Loucy (cell line): Measurements from ENCODE around the gene TRAF2.

Experiments
- H2AFZ ChIP-seq: fragments of 200-600 bp; sonication (generic); 2 replicates; pipeline ENCODE4 v1.6.0; 2016; ENCODE audit warnings: antibody characterized with exemption, mild to moderate bottlenecking, low read length, moderate library complexity
- H3F3A ChIP-seq: fragments of 200-600 bp; 2 replicates; pipeline ENCODE4 v1.6.0; 2016; ENCODE audit warnings: antibody characterized with exemption, low read depth, mild to moderate bottlenecking
- H3K27me3 ChIP-seq: fragments of 200-600 bp; sonication (generic); 2 replicates; pipeline ENCODE4 v1.6.1; 2014; ENCODE audit warnings: low read length, mild to moderate bottlenecking; ENCODE audit not compliant: insufficient read depth, poor library complexity, severe bottlenecking
- H3K36me3 ChIP-seq: fragments of 200-600 bp; sonication (generic); 2 replicates; pipeline ENCODE4 v1.6.1; 2016; ENCODE audit warnings: low read length; ENCODE audit not compliant: insufficient read depth
- H3K4me1 ChIP-seq: fragments of 200-600 bp; sonication (generic); 2 replicates; pipeline ENCODE4 v1.5.1; 2014; ENCODE audit warnings: low read length, mild to moderate bottlenecking; ENCODE audit not compliant: insufficient read depth, poor library complexity, severe bottlenecking
- H3K4me2 ChIP-seq: fragments of 200-600 bp; sonication (generic); 2 replicates; pipeline ENCODE4 v1.6.0; 2014; ENCODE audit warnings: antibody characterized with exemption, low read length, low read depth, mild to moderate bottlenecking; ENCODE audit not compliant: poor library complexity, severe bottlenecking
- H3K4me3 ChIP-seq: fragments of 200-600 bp; sonication (generic); 2 replicates; pipeline ENCODE4 v1.5.1; 2014; ENCODE audit warnings: low read length, mild to moderate bottlenecking, mixed read lengths; ENCODE audit not compliant: poor library complexity, severe bottlenecking
- H3K79me2 ChIP-seq: fragments of 200-600 bp; sonication (generic); 2 replicates; pipeline ENCODE4 v1.6.1; 2014; ENCODE audit warnings: low read length; ENCODE audit not compliant: insufficient read depth
- H3K9ac ChIP-seq: fragments of 200-600 bp; sonication (generic); 2 replicates; pipeline ENCODE4 v1.6.0; 2014; ENCODE audit warnings: mild to moderate bottlenecking, low read depth, low read length, moderate library complexity; ENCODE audit not compliant: poor library complexity, severe bottlenecking
- H3K9me2 ChIP-seq: fragments of 200-600 bp; sonication (generic); replicated peaks from 2 replicates; pipeline ENCODE4 v1.6.1; 2016; ENCODE audit warnings: low read depth, low read length, mixed read lengths
- H3K9me3 ChIP-seq: fragments of 200-600 bp; sonication (generic); 2 replicates; pipeline ENCODE4 v1.6.1; 2014; ENCODE audit warnings: mild to moderate bottlenecking, antibody characterized with exemption, low read length, low read depth; ENCODE audit not compliant: insufficient read depth
- H4K20me1 ChIP-seq: fragments of 200-600 bp; sonication (generic); 2 replicates; pipeline ENCODE4 v1.6.0; 2014; ENCODE audit warnings: antibody characterized with exemption, low read length, mild to moderate bottlenecking; ENCODE audit not compliant: insufficient read depth, poor library complexity, severe bottlenecking
- CTCF ChIP-seq: fragments of 200-600 bp; sonication (generic); conservative IDR thresholded peaks from 2 replicates; pipeline ENCODE4 v1.5.1; 2014; ENCODE audit warnings: mild to moderate bottlenecking, antibody characterized with exemption, low read length
- EZH2phosphoT487 ChIP-seq: fragments of 200-600 bp; IDR thresholded peaks from 2 replicates; pipeline ENCODE4 v1.6.1; 2018; ENCODE audit warnings: antibody characterized with exemption, mild to moderate bottlenecking, moderate library complexity, borderline replicate concordance

TRAF2 gene

DNA sequence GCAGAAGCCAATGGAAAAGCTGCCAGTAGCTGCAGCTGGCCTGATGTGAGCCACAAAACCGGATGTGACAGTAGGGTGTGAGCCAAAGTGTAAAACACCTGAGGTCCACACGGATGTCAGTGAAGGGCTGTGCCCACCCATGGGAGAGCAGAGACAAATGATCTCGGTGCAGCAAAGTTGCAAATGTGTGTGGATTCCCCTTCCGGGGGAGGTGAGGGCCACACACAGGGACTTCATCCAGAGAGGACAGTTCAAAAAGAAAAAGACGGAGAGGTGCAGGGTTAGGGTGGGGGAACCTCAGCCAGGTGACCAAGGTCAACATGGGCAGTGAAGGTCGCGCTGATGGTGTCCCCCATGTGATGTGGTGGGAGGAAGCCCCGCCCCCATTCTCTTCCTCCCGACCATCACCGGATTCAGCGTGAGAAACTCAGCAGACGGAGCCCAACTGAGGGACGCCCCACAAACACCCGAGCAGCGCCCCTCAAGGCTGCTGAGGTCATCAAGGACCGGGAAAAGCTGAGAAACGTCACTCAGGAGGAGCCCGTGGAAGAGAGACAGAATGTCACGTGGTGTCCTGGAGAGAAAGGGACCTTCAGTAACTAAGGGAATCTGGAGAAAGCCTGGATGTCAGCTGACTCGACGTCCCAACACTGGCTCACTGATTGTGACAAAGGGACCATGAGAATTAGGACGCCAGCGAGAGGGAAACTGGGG is 79.6 kb downstream of the TRAF2 start:
- peak overlapping the region; percentile 76 for H3K4me3 ChIP-seq

DNA sequence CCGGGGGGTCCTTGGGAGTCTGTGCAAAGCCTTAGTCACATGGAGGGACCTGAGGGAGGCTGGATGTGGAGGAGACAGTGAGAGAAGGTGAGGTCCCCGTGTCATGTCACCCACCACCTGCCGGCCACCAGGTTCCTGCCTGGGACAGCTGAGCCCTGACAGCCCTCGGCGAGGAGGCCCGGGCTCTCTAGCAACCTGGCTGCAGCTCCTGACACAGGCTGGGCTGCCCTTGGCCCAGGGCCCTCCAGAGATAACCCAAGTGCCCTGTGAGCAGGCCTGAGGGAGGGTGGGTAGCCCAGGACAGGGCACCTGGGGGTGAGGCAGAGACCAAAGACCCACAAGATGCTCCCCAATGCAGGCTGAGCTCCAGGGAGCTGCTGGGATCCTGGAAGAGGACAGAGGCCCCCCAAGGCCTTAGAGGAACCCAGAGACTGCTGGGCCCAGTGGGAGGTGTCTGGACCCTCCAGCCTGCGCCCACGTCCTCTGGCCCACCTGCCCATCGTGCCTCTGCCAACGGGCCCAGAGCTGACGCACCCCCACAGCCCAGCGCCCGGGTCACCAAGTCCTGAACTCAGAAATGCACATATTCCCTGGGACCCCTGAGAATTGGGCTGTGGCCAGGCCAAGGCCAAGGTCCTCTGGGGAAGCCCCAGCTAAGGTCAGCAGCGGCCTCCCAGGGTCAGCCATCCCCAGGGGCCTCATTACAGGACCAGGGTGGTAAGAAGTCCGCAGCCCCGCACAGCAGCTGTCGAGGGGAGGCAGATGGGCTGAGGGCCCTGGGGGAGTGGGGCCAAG is 82.2 kb downstream of the TRAF2 start:
- no peaks in the 10 kb centered on the region for H4K20me1 ChIP-seq
- no peak overlapping the region for H3K9ac ChIP-seq
- no peak overlapping the region for H2AFZ ChIP-seq
- H3K9me3 ChIP-seq, result no peaks in the 10 kb centered on the region
- H3K27me3 ChIP-seq, result no peaks in the 10 kb centered on the region
- H3K79me2 ChIP-seq, result no peaks in the 10 kb centered on the region
- H3K4me2 ChIP-seq, result no peak overlapping the region
- H3K9me2 ChIP-seq, result no peaks in the 10 kb centered on the region
- TF ChIP-seq CTCF, result no peak
- no peak for TF ChIP-seq EZH2phosphoT487
- H3K4me1 ChIP-seq, result peaks cover 9% of the 10 kb centered on the region
- H3F3A ChIP-seq, result no peaks in the 10 kb centered on the region
- no peak overlapping the region for H3K4me3 ChIP-seq
- H3K36me3 ChIP-seq, result no peaks in the 10 kb centered on the region

More for the DNA sequence above, 79.6 kb downstream of the TRAF2 start:
- Histone ChIP-seq H3F3A (no peaks in the 10 kb centered on the region), H2AFZ (peak overlapping the region; percentile 99), H3K36me3 (no peaks in the 10 kb centered on the region), H4K20me1 (no peaks in the 10 kb centered on the region), H3K27me3 (no peaks in the 10 kb centered on the region), H3K79me2 (no peaks in the 10 kb centered on the region), H3K4me2 (peak overlapping the region; percentile 88), H3K4me1 (peaks cover 9% of the 10 kb centered on the region), H3K9me2 (no peaks in the 10 kb centered on the region), H3K9me3 (no peaks in the 10 kb centered on the region), H3K9ac (peak overlapping the region; percentile 54)
- TF ChIP-seq CTCF, result no peak
- TF ChIP-seq EZH2phosphoT487, result no peak

- no peaks in the 10 kb centered on the region for H3K36me3 ChIP-seq
- no peak for TF ChIP-seq CTCF
- TF ChIP-seq EZH2phosphoT487, result no peak
- no peaks in the 10 kb centered on the region for H3K9me2 ChIP-seq
- no peaks in the 10 kb centered on the region for H3F3A ChIP-seq
- no peak overlapping the region for H3K9ac ChIP-seq
- H4K20me1 ChIP-seq, result no peaks in the 10 kb centered on the region
- H3K9me3 ChIP-seq, result no peaks in the 10 kb centered on the region
- H3K4me1 ChIP-seq, result peaks cover 9% of the 10 kb centered on the region
- no peak overlapping the region for H3K4me2 ChIP-seq
- H3K79me2 ChIP-seq, result no peaks in the 10 kb centered on the region
- no peaks in the 10 kb centered on the region for H3K27me3 ChIP-seq
- H3K4me3 ChIP-seq, result no peak overlapping the region
- H2AFZ ChIP-seq, result no peak overlapping the region
Observed at GRCh38 chr9:136969150-136969549, 82.8 kb downstream of the TRAF2 start.
